HG03066 (cell line): ENCODE data around the gene ALKBH3.

Experiments
- ATAC-seq: cut with Tn5 transposase; IDR thresholded peaks from one replicate; pipeline ENCODE4 v1.9.1; 2021; ENCODE audit warnings: low read depth; ENCODE audit not compliant: unreplicated experiment

ALKBH3 gene

DNA sequence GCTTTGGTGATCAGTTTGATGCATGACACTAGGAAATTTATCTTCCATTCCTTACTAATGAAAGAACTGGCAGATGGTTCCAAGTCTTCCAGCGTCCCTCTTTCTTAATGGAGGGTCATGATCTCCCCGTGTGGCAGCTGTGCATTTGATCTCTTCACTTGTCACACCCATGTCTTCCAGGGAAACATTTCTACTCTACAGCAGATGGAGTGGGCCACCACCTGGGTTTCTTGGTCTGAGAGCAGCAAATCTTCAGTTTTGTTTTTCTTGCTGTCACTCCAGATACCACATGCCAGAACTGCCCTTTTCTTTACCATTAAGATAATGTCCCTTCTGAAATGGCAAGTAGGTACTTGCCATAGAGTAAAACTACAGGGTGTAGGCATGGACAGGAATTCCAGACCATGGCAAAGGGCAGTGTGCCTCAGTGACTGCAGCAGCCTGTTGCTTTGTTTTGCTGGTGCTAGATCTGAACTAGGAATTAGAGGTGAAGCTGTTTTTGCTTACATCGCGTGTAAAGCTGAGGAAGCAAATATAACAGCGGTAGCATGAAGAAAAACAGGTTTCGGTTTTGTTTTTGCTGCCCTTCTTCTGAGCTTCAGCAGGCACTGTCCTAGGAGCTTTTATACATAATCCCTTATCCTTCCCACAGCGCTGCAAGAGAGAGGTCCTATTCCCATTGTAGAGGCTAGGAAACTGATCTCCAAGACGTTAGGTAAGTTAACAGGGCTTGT, 41.1 kb downstream of the ALKBH3 start:
- no peak for ATAC-seq

DNA sequence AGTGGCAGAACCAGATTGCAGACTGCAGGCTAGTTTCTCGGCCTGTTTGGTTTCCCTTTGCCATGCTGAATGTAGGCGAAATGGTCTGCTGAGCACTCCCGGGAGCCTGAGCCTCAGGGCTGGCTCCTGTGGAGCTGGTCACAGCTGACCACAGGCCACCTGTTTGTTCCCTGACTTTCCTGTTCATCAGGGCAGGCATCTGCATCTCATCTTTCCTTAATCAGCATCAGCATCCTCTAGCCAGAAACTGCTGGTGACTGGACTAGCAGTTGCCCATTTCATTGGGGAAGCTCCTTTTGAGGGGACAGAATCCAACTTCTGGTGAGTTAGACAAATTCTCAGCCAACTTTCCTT, 41.6 kb downstream of the ALKBH3 start:
- ATAC-seq = no peak

DNA sequence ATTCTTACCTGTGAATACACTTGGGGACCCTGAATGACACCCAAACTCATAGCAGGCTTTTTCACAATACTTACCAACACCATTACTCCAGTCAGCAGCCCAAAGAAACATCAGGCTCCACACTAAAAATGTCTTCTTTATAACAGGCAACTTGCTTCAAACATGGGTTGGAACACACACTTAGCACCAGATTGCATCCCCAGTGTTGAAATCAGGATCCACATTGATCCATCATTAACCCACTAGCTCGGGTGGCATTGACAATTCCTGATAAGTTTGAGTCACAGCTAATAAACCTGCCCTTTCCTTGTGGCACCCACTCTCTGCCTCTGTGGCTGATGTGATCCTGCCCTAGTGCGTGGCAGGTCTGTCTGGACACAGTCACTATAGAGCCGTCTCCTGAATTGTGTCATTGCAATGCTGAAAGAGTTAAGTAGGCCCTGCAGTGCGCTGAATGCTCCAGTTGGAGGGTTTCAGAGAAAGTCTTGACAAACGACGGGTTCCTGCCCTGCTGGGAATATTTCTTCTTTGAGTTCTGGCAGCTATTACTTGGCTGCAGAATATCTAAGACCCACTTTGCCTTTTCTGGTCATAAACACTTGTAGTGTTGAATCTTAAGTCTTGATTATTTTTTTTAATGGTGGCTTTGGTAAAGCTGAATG, 42.2 kb downstream of the ALKBH3 start:
- no peak for ATAC-seq

DNA sequence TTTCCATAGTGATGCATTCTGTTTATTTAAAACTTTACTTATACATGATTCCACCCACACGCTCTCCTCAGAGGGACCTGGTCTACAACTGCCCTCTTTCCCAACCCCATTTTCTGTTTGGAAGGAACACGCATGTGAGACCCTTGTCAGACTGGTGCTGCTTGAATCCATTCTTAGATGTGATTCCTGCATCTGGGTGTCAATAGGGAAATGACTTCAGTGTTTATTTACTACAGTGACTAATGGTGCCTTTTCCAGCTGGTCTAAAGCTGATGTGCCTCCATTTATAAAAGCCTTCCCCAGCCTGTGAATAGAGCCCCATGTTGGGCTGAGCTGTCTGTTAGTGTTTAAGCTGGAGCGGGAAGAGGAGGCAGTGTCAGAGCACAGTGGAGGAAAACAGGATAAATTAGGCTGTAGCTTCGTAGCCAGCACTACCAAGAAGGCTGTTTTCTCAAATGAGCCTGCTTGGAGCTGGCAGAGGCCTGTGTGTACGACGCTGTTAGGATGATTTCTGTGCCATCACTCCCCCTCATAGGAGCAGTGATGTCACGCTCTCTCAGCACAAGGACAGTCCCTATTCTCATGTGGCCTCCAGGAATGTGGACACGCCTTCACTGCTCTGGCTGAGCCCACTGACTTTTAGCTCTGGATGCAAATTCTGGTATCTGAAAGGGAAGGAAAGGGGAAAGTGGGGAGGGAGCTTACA, 42.9 kb downstream of the ALKBH3 start:
- no peak for ATAC-seq

DNA sequence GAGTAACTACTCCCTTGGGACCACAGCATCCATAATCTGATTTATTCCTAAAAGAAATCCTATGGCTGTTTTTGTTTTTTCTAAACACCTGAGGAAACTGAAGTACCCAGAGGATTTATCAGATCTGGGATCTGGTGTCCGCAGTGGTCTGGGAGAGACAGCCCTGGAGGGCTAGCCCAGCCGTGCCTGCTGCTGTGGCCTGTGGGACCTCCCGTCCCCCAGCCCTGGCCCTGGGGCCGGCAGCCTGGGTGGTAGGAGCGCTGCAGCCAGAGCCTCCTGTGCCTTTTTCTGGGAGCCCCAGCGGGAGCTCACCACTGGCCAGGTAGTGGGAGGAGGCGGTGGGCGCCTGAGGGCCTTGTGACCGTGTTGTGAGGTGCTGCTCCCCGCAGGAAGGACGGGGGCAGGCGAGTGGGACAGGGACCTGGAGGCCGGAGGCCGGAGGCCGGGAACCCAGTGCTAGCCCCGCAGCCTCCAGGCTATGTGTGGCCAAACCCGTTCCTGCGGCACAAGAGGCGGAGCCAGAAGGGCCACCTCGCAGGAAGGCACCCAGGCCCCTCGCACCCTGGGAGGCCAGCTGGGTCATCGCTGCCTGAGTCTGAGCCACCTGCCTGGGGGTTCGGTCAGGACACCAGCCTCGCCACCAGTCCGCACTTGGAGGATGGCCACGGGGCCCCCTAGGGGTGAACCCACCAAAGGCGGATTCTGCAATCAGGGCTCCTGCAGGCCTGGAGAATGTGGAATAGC, 43.7 kb downstream of the ALKBH3 start:
- no peak for ATAC-seq

DNA sequence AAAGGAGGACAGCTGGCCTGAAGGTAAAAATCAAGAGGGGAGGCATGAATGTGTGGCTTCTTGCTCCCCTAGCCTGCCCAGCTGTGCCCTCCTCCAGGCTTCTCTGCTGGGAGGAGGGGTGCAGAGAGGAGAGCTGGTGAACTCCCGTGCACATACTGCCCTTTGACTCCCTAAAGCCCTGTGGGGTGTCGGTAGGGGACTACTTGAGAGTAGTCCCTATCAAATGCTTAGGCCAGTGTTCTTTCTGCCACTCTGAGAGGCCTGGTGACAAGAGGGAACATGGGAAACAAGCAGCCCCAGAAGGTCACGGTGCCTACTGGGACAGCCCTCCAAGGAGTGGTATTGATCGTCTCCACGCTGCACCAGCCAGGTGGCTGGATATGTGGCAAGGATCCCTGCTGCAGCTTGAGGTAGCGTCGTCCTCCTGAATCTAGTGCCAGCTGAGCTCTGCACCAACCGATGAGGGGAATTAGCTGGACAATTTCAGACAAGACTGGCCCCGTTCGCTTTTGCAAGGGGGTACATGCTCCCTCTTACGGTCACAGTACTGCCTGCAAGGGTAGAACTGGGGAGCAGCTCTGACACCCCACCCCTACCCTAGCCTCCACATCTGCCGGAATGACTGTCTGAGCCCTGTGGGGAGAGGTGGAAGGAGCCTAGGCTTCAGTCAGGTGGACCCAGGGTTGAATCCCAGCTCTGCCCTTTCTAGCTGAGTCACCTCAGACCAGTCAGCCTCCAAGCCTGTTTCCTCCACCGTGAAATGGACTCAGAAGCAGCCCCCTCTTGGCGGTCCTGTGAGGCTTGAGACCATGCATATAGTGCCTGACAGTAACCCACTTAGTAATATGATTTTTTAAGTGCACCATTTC, 44.7 kb downstream of the ALKBH3 start:
- no peak for ATAC-seq

DNA sequence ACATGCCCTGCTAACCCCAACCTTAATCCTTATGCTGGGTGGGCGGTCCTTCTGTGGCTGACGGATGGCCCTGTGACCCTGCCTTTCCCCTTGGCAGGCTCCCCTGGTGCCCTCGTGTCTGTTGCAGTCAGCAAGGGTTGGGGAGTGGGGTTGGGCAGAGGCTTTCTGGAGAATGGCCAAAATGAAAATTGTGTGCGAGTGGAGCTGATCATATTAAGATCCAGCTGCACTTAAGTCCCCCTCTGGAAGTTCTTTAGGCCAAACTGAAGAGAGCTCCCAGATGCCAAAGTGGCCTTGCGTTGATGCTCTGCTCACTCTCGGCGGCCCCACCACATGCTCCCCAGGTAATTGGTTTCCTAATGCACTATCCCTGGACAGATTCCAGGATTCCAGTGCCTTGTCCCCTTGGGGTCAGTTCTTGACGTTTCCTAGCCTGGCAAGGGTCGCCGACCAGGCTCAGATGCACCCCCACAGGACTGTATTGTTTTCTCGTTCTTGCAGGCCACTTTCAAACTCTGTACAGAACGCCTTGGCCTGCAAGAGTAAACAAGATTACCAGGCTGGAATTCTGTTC, 45.4 kb downstream of the ALKBH3 start:
- ATAC-seq = no peak

DNA sequence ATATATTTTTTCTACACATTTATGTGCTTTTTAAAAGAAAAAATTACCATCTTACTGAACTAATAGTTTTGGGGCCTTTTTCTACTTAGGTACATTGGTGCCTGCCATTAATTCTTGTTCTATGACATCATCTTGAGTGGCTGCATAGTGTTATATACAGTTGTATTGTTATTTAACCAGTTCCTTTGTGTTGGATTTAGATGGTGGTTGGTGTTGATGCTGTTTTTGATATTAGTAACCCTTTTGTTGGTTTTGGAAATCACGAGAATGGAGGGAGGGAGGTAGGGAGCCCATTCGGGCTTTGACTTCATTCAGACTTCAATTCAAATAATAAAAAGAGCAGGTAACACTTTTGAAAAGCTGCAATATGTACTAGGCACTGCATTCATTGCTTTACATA, 46.4 kb downstream of the ALKBH3 start:
- no peak for ATAC-seq

DNA sequence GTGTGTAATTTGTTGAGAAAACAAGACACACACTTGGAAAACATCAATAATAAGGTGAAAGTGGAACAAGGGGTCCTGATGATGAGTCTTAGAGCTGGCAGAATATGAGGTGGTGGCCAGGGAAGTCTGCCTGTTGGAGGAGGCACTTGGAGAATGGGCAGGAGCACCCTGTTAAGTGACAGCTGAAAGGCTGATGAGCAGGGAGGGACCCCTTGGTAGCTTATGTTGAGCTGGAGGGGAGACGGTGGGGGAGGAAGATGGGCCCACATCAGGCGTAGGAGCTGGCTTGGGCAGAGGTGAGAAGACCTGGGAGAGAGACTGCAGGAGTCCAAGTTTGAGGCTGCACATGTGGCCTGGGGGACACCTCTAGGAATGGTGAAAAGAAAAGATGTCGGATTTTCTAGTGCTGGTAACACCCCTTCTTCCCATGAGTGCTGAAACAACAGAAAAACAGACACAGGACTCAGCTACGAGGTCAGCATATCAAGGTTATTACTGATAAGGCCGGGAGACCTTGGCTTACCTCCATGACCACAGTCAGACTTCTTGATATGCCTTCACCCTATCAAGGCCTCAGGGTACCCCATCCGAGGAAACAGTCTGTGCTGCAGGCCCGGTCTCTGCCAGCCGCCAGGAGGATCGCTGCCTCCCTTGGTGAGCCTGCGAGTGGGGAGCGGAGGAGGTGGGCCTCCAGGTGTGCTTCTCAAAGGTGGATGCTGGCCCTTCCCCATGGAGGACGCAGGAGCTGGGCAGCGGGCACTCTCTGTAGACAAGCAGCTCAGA, 47.5 kb downstream of the ALKBH3 start:
- no peak for ATAC-seq

DNA sequence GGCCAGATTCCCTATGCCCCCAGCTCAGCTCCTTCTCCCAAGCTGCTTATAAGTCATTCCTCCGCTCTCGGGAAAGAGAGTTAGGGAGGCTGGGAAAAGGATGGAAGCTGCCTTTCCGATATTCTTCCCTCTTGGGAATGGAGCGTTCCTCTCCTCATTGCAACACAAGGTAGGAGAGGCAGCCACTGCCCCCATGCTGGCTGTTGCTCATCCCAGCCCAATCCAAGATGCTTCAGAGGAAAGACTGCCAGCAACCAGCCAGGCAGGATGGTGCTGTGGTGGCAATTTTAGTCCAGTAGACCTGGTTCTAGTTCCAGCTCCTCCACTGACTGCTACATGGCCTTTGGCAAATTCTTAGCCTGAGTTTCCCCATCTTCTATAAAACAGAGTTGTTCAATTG, 48.1 kb downstream of the ALKBH3 start:
- ATAC-seq = no peak

DNA sequence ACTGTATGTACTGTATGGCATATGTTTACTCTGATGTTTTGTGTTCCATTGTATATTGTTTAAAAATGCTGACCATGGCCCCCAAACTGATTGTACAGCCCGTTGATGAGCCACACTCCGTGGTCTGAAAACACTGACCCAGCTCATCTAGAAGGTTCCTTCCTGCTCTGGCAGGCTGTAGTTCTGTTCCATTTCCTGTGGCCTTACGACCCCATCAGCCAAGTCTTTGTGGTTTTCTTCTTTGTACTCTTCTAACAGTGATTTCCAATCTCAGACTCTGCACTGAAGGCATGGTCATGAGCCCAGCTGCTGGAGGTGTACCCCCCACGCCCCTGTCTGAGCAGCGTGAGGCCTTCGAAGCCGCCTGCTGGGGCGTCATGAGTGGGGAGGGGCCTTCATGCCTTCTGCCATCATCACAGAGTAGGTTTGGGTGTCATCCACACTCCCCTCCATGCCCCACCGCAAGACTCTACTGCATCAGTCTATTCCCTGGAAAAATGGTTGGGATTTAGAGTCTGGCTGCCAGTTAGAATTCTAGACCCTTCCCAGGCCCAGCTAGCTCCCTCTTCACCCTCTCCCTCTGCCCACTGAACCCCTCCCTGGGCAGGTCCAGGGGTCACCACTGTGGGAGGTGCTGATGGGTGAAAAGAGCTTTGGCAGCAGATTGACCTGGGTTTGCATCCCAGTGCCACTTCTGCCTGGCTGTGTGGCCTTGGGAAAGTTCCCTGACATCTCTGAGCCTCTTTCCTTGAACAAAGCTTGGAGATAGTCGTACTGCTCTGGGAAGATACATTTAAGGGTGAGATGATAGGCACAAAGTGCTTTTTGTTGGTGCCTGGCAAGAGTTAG, 50.5 kb downstream of the ALKBH3 start:
- ATAC-seq = no peak

DNA sequence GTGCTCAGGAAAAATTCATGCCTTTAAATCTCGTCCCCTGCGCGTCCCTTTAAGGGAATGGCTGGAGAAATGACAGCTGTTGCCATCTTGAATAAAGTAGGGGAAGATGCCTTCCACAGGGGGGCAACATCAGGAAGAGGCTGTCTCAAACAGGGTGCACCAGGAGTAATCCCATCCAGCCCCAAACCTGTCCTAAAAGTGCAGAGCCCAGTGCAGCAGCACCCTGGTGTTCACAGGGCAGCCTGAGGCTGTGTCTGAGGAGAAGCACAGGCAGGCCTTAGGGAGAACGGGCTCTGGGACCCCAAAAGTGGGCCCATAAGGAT, 51.0 kb downstream of the ALKBH3 start:
- no peak for ATAC-seq

DNA sequence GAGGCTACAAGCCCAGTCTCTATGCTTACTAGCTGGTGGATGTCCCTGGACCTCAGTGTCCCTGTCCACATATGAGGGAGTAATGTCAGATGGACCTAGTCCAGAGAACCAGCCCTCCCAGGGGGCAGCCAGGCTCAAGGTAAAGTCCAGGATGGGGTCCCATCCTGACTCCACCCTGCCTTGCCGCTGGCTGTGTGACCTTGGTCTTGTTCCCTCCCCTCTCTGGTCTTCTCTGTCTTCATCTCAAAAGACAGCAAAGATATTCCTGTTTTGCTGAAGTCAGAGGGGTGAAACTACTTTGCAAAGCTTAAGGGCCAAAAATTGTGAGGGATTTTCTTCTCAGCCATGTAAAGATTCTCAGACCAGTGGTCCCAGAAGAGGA, 52.6 kb downstream of the ALKBH3 start:
- ATAC-seq = no peak

DNA sequence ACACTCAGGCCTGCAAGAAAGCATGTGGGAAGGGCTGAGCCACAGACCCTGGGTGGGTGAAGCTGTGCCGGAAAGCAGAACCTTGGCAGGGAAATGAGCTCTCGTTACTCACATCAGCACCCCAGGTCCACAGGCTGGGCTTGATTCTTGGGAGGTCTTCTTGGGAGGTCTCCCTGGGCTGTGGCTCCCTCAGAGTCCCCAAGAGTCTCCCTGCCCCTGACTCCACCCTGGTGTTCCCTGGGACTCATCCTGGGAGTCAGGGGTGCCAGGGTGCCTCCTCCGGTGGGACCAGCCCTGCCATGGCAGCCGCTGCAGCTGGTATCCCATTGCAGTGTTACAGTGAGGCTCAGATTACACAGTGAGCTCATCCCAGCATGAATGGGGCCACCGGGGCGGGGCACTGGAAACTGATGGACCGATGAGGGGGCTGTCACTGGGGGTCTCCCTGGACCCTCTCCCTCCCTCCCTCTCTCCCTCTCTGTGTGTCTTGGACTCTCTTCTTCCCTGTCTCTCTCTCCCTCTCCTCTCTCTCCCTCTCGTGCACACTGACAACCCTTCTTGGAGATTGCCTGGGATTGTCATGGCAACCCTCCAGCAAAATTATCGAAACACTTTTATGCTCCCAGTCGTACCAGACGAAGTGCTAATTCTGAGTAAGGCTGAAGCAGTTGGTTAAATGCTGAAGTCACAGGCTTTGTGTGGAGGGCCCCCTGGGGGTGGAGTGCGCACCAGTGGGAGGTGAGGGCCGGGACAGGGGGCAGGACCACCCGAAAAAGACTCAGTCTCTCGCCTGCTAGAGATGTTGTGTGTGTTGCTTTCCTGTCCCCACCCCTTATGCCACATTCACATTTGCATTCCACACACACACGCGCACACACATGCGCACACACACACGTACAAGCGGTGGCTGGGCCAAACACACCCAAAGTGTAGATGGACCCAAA, 53.2 kb downstream of the ALKBH3 start:
- no peak for ATAC-seq

DNA sequence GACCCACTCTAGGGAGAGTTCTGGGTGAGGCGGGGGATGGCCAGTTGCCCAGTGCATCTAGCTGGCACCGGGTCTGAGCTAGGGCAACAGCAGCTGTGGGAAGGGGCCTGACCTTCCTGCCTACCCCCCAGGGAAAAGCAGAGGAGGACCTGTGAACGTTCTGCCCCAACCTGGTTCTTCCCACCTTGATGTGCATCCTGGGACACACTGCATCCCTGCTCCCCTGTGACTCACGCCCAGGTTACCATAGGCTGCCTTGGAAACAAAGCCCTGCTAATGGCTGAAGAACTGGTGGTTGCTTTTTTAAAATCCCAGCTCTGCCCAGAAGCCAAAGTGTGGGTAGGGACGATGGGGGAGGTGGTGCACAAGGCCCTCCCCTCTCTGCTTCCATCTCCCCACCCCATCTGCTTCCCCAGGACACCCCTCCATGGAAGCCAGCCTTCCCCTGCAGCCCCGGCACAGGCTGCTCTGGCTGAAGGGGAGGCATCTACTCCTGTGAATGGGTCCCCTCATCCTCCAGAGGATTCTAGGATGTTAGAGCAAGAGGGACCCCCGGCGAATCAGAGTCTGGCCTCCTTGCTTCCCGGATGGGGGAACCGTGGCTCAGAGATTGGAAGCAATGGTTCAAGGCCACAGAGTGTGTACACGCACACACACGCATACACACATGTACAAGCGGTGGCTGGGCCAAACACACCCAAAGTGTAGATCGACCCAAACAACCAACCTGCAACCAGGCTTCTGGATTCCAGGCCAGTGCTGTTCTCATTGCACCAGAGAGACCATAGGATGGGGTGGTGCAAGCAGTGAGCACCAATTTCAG, 54.2 kb downstream of the ALKBH3 start:
- ATAC-seq = no peak

DNA sequence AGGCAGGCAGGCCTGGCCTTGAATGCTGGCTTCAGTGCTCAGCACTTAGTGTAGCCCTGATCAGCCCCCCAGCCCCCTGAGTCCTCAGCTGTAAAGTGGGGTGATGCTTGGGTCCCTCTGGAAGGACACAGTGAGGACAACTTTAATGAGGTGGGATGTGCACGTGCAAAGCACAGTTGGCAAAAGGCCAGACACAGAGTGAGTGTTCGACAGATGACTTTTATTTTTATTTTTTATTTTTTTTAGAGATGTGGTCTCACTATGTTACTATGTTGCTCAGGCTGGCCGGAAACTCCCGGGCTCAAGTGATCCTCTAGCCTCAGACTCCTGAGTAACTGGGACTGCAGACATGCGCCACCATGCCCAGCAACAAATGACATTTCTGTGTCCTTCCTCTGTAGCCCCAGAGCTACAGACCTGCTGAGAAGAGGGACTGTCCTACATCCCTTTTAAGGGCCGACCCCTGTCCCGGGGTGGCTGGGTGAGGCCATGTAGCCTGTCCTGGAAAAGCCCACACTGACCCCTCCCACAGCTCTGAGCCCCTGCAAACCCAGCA, 54.9 kb downstream of the ALKBH3 start:
- ATAC-seq = no peak
